DMS114 treated with DMSO at 0.1 percent for 48 hours (cell line): ENCODE data around the gene SLC25A29.
"Not testable (repeated sequence)": the region's sequence is repeated elsewhere in the genome, so short reads cannot be mapped to it uniquely, and the experiment has no call there.

Experiments used
- DNase-seq: peaks from one replicate; lab custom pipeline; 2025; ENCODE audit not compliant: unreplicated experiment; lab: John Stamatoyannopoulos, UW

The SLC25A29 gene

GRCh38 chr14:100306101-100306997 lies at the start of gene SLC25A29:
Gene SLC25A29 (minus strand): TSS chr14:100306444. CDS start chr14:100306232, 212 bp downstream.
- DNase-seq = peak; percentile 38

GRCh38 chr14:100350986-100351385 lies 44.7 kb upstream of the SLC25A29 start:
- no peak for DNase-seq

- no peak for DNase-seq
Measured at GRCh38 chr14:100350276-100350926, 44.2 kb upstream of the SLC25A29 start.

GRCh38 chr14:100348784-100349685 lies 42.8 kb upstream of the SLC25A29 start:
- no peak for DNase-seq

- DNase-seq = no peak
Measured at GRCh38 chr14:100348253-100348729, 42.0 kb upstream of the SLC25A29 start.

GRCh38 chr14:100346306-100347091 lies 40.3 kb upstream of the SLC25A29 start:
- no peak for DNase-seq

GRCh38 chr14:100345711-100346110 lies 39.5 kb upstream of the SLC25A29 start:
- no peak for DNase-seq

- not testable (repeated sequence) for DNase-seq
Measured at GRCh38 chr14:100344657-100345056, 38.4 kb upstream of the SLC25A29 start.

GRCh38 chr14:100342826-100343225 lies 36.6 kb upstream of the SLC25A29 start:
- not testable (repeated sequence) for DNase-seq

GRCh38 chr14:100342195-100342594 lies 36.0 kb upstream of the SLC25A29 start:
- DNase-seq = no peak

GRCh38 chr14:100341301-100342031 lies 35.2 kb upstream of the SLC25A29 start:
- no peak for DNase-seq

- DNase-seq = no peak
Measured at GRCh38 chr14:100340423-100340813, 34.2 kb upstream of the SLC25A29 start.

GRCh38 chr14:100339766-100340422 lies 33.6 kb upstream of the SLC25A29 start:
- DNase-seq = no peak

GRCh38 chr14:100336618-100337530 lies 30.6 kb upstream of the SLC25A29 start:
- DNase-seq = no peak

GRCh38 chr14:100334904-100335303 lies 28.7 kb upstream of the SLC25A29 start:
- DNase-seq = no peak

GRCh38 chr14:100333827-100334226 lies 27.6 kb upstream of the SLC25A29 start:
- no peak for DNase-seq

GRCh38 chr14:100333311-100333710 lies 27.1 kb upstream of the SLC25A29 start:
- no peak for DNase-seq

- no peak for DNase-seq
Measured at GRCh38 chr14:100332797-100333196, 26.6 kb upstream of the SLC25A29 start.
